Measurements from ENCODE around the gene DCP1A.

The DCP1A gene

GRCh38 chr3:53235545-53235944, 111.8 kb downstream of the DCP1A start:
- no peak for DNase-seq (ENCODE audit: low read depth in 2 of 2)
- H3K4me3 ChIP-seq (replicated peaks in 1 of 2; ENCODE audit: low read depth in 2 of 2, low read length in 2 of 2): no peak overlapping the region
- no peak for TF ChIP-seq CTCF (IDR thresholded peaks at IDR 0.05; ENCODE audit: low read depth, low read length)

GRCh38 chr3:53234841-53235232, 112.5 kb downstream of the DCP1A start:
- H3K4me3 ChIP-seq (replicated peaks in 1 of 2; ENCODE audit: low read depth in 2 of 2, low read length in 2 of 2): no peak overlapping the region
- TF ChIP-seq CTCF (IDR thresholded peaks at IDR 0.05; ENCODE audit: low read depth, low read length): no peak
- DNase-seq (ENCODE audit: low read depth in 2 of 2): no peak

- DNase-seq (ENCODE audit: low read depth in 2 of 2): no peak
- TF ChIP-seq CTCF (IDR thresholded peaks at IDR 0.05; ENCODE audit: low read depth, low read length): no peak
Observed at GRCh38 chr3:53234130-53234840, 113.1 kb downstream of the DCP1A start.

More at GRCh38 chr3:53234130-53234840, 113.1 kb downstream of the DCP1A start:
- no peak overlapping the region for H3K4me3 ChIP-seq (replicated peaks in 1 of 2; ENCODE audit: low read depth in 2 of 2, low read length in 2 of 2)
